DMS114 treated with DMSO at 0.1 percent for 48 hours (cell line): ENCODE data around the gene CHST2.

Experiments
- DNase-seq: peaks from one replicate; lab custom pipeline; 2025; ENCODE audit not compliant: unreplicated experiment; lab: John Stamatoyannopoulos, UW

The CHST2 gene

GRCh38 chr3:143128227-143128955 lies 8.8 kb downstream of the CHST2 start:
- no peak for DNase-seq

GRCh38 chr3:143132246-143132980 lies 12.8 kb downstream of the CHST2 start:
- no peak for DNase-seq

GRCh38 chr3:143134471-143134870 lies 14.9 kb downstream of the CHST2 start:
- no peak for DNase-seq

GRCh38 chr3:143135150-143135549 lies 15.6 kb downstream of the CHST2 start:
- no peak for DNase-seq

GRCh38 chr3:143137435-143138036 lies 18.0 kb downstream of the CHST2 start:
- DNase-seq: no peak

- no peak for DNase-seq
Measured at GRCh38 chr3:143138953-143139352, 19.4 kb downstream of the CHST2 start.

- no peak for DNase-seq
Measured at GRCh38 chr3:143139762-143140161, 20.2 kb downstream of the CHST2 start.

GRCh38 chr3:143140550-143140949 lies 21.0 kb downstream of the CHST2 start:
- no peak for DNase-seq

- no peak for DNase-seq
Measured at GRCh38 chr3:143142354-143142753, 22.8 kb downstream of the CHST2 start.

- no peak for DNase-seq
Measured at GRCh38 chr3:143145906-143146305, 26.3 kb downstream of the CHST2 start.

GRCh38 chr3:143146486-143147274 lies 27.1 kb downstream of the CHST2 start:
- no peak for DNase-seq

GRCh38 chr3:143147707-143148106 lies 28.1 kb downstream of the CHST2 start:
- no peak for DNase-seq

- no peak for DNase-seq
Measured at GRCh38 chr3:143150071-143150470, 30.5 kb downstream of the CHST2 start.

- no peak for DNase-seq
Measured at GRCh38 chr3:143151004-143151731, 31.6 kb downstream of the CHST2 start.

- no peak for DNase-seq
Measured at GRCh38 chr3:143152043-143152442, 32.5 kb downstream of the CHST2 start.

- DNase-seq: no peak
Measured at GRCh38 chr3:143155756-143156155, 36.2 kb downstream of the CHST2 start.

- DNase-seq: no peak
Measured at GRCh38 chr3:143158014-143158988, 38.7 kb downstream of the CHST2 start.

GRCh38 chr3:143160437-143160836 lies 40.9 kb downstream of the CHST2 start:
- DNase-seq: no peak

- DNase-seq: no peak
Measured at GRCh38 chr3:143163562-143164100, 44.1 kb downstream of the CHST2 start.
